Ishikawa (cell line): ENCODE data around the gene SPEM2.

Experiments used
- CEBPB ChIP-seq: IDR thresholded peaks from 2 replicates; pipeline ENCODE4 v1.6.1; 2012
- CREB1 ChIP-seq: IDR thresholded peaks from 2 replicates; pipeline ENCODE4 v1.6.1; 2012; ENCODE audit warnings: low read depth
- EGR1 ChIP-seq: IDR thresholded peaks from 2 replicates; pipeline ENCODE4 v1.6.1; 2012
- EP300 ChIP-seq: IDR thresholded peaks from 2 replicates; pipeline ENCODE4 v1.6.1; 2012; ENCODE audit warnings: borderline replicate concordance
- FOXM1 ChIP-seq: IDR thresholded peaks from 2 replicates; pipeline ENCODE4 v1.6.1; 2012; ENCODE audit warnings: low read depth, borderline replicate concordance
- MAX ChIP-seq: IDR thresholded peaks from 2 replicates; pipeline ENCODE4 v1.6.1; 2012
- NFIC ChIP-seq: IDR thresholded peaks from 2 replicates; pipeline ENCODE4 v1.6.1; 2012
- RAD21 ChIP-seq: IDR thresholded peaks from 2 replicates; pipeline ENCODE4 v1.6.1; 2012; ENCODE audit warnings: low read depth
- REST ChIP-seq: IDR thresholded peaks from 2 replicates; pipeline ENCODE4 v1.6.1; 2012; ENCODE audit warnings: low read depth, mild to moderate bottlenecking
- TAF1 ChIP-seq: IDR thresholded peaks from 2 replicates; pipeline ENCODE4 v1.6.1; 2012; ENCODE audit warnings: low read depth, mild to moderate bottlenecking
- TCF12 ChIP-seq: IDR thresholded peaks from 2 replicates; pipeline ENCODE4 v1.6.1; 2012; ENCODE audit warnings: low read depth
- TEAD4 ChIP-seq: IDR thresholded peaks from 2 replicates; pipeline ENCODE4 v1.6.1; 2012
- USF1 ChIP-seq: IDR thresholded peaks from 2 replicates; pipeline ENCODE4 v1.6.1; 2012
- YY1 ChIP-seq: IDR thresholded peaks from 2 replicates; pipeline ENCODE4 v1.6.1; 2012; ENCODE audit warnings: low read depth
- ZBTB7A ChIP-seq: IDR thresholded peaks from 2 replicates; pipeline ENCODE4 v1.6.1; 2012; ENCODE audit warnings: low read depth

SPEM2 gene

GRCh38 chr17:7438656-7439460 lies 13.4 kb downstream of the SPEM2 start:
- no peak for TF ChIP-seq EP300
- no peak for TF ChIP-seq EGR1
- no peak for TF ChIP-seq CEBPB
- TF ChIP-seq TCF12 = no peak
- no peak for TF ChIP-seq TEAD4
- no peak for TF ChIP-seq REST
- no peak for TF ChIP-seq CREB1
- TF ChIP-seq MAX = no peak
- no peak for TF ChIP-seq USF1
- no peak for TF ChIP-seq ZBTB7A
- TF ChIP-seq YY1 = no peak
- TF ChIP-seq TAF1 = no peak
- no peak for TF ChIP-seq RAD21

- TF ChIP-seq TEAD4 = no peak
- TF ChIP-seq USF1 = no peak
- TF ChIP-seq ZBTB7A = peak; percentile 67
- 0 out of 2 replicates have a peak, but pooled peaks have one; percentile 12 for TF ChIP-seq EGR1
- TF ChIP-seq YY1 = no peak
- TF ChIP-seq MAX = no peak
- no peak for TF ChIP-seq TCF12
- no peak for TF ChIP-seq CEBPB
- no peak for TF ChIP-seq EP300
- TF ChIP-seq REST = peak; percentile 34; the same call in 1 of the 2 replicates
These were observed 14.2 kb downstream of the SPEM2 start, which contains the start of gene FGF11 for GRCh38 chr17:7439462-7440112. FGF11 (plus strand) TSS chr17:7439512; CDS start chr17:7439621, 109 bp downstream.

- no peak for TF ChIP-seq FOXM1
- no peak for TF ChIP-seq EGR1
- peak; percentile 17; the same call in 1 of the 2 replicates for TF ChIP-seq USF1
- TF ChIP-seq MAX = no peak
- TF ChIP-seq TCF12 = no peak
- peak; percentile 82 for TF ChIP-seq NFIC
- TF ChIP-seq YY1 = no peak
- TF ChIP-seq TEAD4 = no peak
- no peak for TF ChIP-seq EP300
- TF ChIP-seq CEBPB = no peak
These were observed 14.9 kb downstream of the SPEM2 start for GRCh38 chr17:7440113-7440833.

GRCh38 chr17:7440834-7441195 lies 15.4 kb downstream of the SPEM2 start:
- TF ChIP-seq RAD21 (no peak), TCF12 (no peak), MAX (no peak), ZBTB7A (no peak), YY1 (no peak), REST (no peak), CREB1 (no peak), TEAD4 (no peak), USF1 (no peak), CEBPB (no peak), FOXM1 (no peak), NFIC (no peak), TAF1 (no peak), EP300 (no peak), EGR1 (no peak)
